Skeletal muscle tissue (tissue), 4 donors: ENCODE data around the gene CCDC68. TPM values are rescaled to one million over a fixed set of nuclear protein-coding genes. Genes with fewer than 3 reads are reported as not detected.

Source experiments
- H3K27ac ChIP-seq: one replicate; pipeline ENCODE4 v1.7.0; 2013; ENCODE audit warnings: mild to moderate bottlenecking, low read depth, low read length, inconsistent platforms
- H3K27me3 ChIP-seq, 3 donors: one replicate each; pipeline ENCODE4 v1.7.0; 2013; ENCODE audit warnings: low read length in 3 of 3; ENCODE audit not compliant: control insufficient read depth in 3 of 3, insufficient read depth in 3 of 3
- H3K36me3 ChIP-seq, 3 donors: one replicate each; pipeline ENCODE4 v1.7.0; 2013; ENCODE audit warnings: low read length in 3 of 3; ENCODE audit not compliant: control insufficient read depth in 3 of 3, insufficient read depth in 3 of 3
- H3K4me1 ChIP-seq, 3 donors: one replicate each; pipeline ENCODE4 v1.7.0; 2013; ENCODE audit warnings: low read length in 3 of 3, mild to moderate bottlenecking in 3 of 3; ENCODE audit not compliant: control insufficient read depth in 3 of 3, insufficient read depth in 3 of 3
- H3K4me3 ChIP-seq, 3 donors: one replicate each; pipeline ENCODE4 v1.7.0; 2013; ENCODE audit warnings: low read length in 3 of 3
- H3K9ac ChIP-seq, 3 donors: one replicate each; pipeline ENCODE4 v1.7.0; 2013; ENCODE audit warnings: low read length in 3 of 3, mild to moderate bottlenecking in 3 of 3, moderate library complexity in 2 of 3, low read depth in 1 of 3
- H3K9me3 ChIP-seq, 3 donors: one replicate each; pipeline ENCODE4 v1.7.0; 2013; ENCODE audit warnings: low read length in 3 of 3; ENCODE audit not compliant: control insufficient read depth in 3 of 3
- total RNA-seq: library from RNA; depleted of rRNA; stranded (reverse); fragments of >200 nt; gene quantifications from one replicate; pipeline ENCODE4 v1.2.3, GENCODE V29; 2014
- donor health status: Osteomylitis.

Gene CCDC68
- total RNA-seq, 1 donor from 2014 or later: 0.52 TPM

GRCh38 chr18:54928236-54928635 is 31.0 kb downstream of the CCDC68 start:
- no peaks in the 10 kb centered on the region for H3K27me3 ChIP-seq
- no peaks in the 10 kb centered on the region for H3K4me1 ChIP-seq
- H3K9me3 ChIP-seq: no peaks in the 10 kb centered on the region
- no peak overlapping the region for H3K27ac ChIP-seq
- no peak overlapping the region for H3K4me3 ChIP-seq
- no peak overlapping the region for H3K9ac ChIP-seq
- H3K36me3 ChIP-seq: no peaks in the 10 kb centered on the region

DNA sequence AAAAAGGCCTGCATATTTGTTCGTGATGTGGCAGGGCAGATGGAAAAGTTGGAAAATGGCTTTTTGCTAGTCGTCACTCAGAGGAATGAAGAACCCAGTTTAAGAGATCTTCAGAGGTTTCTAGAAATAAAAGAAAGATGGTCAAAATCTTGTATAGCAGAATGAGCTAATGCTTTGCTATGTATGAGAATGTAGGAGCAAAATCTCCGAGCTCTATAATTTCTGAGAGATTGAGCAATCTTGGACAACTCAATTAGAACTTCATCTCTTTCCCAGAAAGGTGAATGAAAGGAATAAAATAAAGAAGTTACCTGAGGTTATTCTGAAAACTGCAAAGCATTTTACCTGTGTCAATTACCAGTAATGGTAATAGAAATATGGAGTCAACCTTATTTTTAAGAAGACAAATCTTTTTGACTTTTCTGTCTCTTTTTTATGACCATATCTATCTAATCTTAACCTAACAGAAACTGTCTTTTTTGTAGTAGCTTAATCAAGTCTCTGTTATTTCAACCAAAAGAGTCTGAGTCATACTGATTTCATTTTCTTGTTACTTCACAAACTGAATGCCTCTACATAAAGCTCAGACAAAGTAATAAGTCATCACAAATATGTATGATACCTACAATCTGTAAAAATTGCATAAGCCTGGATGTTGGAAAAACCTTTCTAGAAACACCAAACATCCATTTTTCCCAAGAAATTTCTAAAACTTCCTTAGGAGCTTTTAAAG is 32.5 kb downstream of the CCDC68 start:
- no peaks in the 10 kb centered on the region for H3K36me3 ChIP-seq
- no peaks in the 10 kb centered on the region for H3K27me3 ChIP-seq
- H3K4me1 ChIP-seq: no peaks in the 10 kb centered on the region
- H3K9ac ChIP-seq: no peak overlapping the region
- no peak overlapping the region for H3K4me3 ChIP-seq
- H3K9me3 ChIP-seq: no peaks in the 10 kb centered on the region
- no peak overlapping the region for H3K27ac ChIP-seq

DNA sequence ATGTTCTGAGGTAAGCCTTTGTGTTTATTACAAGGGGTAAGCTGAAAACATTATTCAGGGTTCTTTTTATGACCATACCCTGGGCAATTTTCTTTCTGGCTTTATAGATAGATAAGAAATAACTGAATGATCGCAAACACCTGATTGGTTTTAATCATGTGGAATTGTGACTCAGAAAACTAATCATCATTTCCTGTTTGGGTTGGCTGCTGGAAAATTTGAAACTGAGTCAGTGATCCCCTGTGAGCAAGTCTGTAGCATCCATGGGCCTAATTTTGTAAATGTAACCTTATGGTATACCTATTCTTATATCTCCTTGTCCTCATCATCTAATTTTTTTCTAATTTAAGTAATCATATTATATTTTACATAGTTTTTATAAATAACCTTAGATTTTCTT is 34.3 kb downstream of the CCDC68 start:
- Histone ChIP-seq H3K9me3 (no peaks in the 10 kb centered on the region), H3K9ac (no peak overlapping the region), H3K36me3 (no peaks in the 10 kb centered on the region), H3K4me3 (no peak overlapping the region), H3K27ac (no peak overlapping the region), H3K4me1 (no peaks in the 10 kb centered on the region), H3K27me3 (no peaks in the 10 kb centered on the region)

DNA sequence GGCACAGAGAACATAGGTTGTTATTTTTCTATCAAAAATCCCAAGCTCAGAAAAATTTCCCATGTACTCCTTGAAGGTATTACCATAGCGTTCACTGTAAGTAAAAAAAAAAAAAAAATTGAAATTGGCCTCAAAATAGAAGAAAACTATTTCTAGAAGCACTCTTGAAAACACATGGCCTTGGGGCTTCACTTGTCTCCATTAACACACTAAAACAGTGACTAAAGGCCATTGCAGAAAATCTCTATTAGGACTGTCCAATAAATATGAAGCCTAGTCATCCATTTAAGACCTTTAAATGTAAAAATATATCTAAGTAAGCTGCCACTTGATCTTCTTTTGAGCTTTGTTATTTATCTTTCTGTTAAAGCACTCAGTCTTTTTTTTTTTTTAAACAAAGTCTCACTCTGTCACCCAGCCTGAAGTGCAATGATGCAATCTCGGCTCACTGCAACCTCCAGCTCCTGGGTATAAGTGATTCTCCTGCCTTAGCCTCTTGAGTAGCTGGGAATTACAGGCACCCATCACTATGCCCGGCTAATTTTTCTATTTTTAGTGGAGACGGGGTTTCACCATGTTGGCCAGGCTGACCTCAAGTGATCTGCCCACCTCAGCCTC is 35.8 kb downstream of the CCDC68 start:
- no peaks in the 10 kb centered on the region for H3K27me3 ChIP-seq
- H3K9ac ChIP-seq: no peak overlapping the region
- H3K36me3 ChIP-seq: no peaks in the 10 kb centered on the region
- no peaks in the 10 kb centered on the region for H3K9me3 ChIP-seq
- H3K27ac ChIP-seq: no peak overlapping the region
- no peak overlapping the region for H3K4me3 ChIP-seq
- H3K4me1 ChIP-seq: no peaks in the 10 kb centered on the region

DNA sequence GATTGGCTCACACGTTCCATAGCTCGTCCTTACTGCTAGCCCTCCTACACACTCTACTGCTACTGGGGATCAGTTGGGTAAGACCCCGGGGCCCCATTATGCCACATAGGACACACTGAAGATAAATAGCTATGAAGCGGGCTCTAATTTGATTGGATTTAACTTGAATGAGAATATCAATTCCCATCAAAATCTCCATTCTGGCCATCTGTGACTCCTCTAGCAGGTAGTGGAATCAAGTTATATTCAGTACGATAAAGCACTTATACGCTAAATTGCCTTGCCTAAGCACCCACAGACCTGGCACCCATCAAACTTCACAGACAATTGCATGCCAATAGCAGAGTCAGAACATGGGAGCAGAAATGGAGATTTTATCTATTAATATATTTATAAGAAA is 39.8 kb downstream of the CCDC68 start:
- Histone ChIP-seq H3K4me3 (no peak overlapping the region), H3K4me1 (no peaks in the 10 kb centered on the region), H3K27me3 (no peaks in the 10 kb centered on the region), H3K27ac (no peak overlapping the region), H3K9ac (no peak overlapping the region), H3K9me3 (no peaks in the 10 kb centered on the region), H3K36me3 (no peaks in the 10 kb centered on the region)

DNA sequence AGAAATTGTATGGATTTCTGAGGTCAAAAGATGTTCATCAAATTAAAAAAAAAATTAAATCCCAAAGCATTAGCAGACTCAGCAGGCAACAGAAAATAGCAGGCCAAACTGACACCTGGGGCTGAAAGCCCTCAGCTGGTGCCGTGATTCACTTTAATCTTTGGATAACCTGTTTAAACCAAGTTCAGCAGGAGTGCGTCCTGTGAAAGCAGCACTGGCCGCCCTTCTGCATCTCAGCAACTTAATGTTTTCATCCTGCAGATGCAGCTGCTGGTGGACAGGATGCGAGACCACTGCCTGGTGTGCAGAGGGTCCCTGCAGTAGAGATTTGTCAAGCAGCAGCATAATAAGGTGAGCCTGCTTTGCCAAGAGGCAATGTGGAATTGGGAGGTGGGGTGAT is 41.2 kb downstream of the CCDC68 start:
- Histone ChIP-seq H3K27me3 (no peaks in the 10 kb centered on the region), H3K9ac (no peak overlapping the region), H3K27ac (no peak overlapping the region), H3K36me3 (no peaks in the 10 kb centered on the region), H3K4me3 (no peak overlapping the region), H3K4me1 (no peaks in the 10 kb centered on the region), H3K9me3 (no peaks in the 10 kb centered on the region)

- H3K4me1 ChIP-seq: no peaks in the 10 kb centered on the region
- no peak overlapping the region for H3K9ac ChIP-seq
- no peak overlapping the region for H3K4me3 ChIP-seq
- H3K36me3 ChIP-seq: no peaks in the 10 kb centered on the region
- no peak overlapping the region for H3K27ac ChIP-seq
- no peaks in the 10 kb centered on the region for H3K9me3 ChIP-seq
- H3K27me3 ChIP-seq: no peaks in the 10 kb centered on the region
Measured at GRCh38 chr18:54916507-54916906, 42.8 kb downstream of the CCDC68 start.

- no peaks in the 10 kb centered on the region for H3K27me3 ChIP-seq
- no peak overlapping the region for H3K27ac ChIP-seq
- no peak overlapping the region for H3K9ac ChIP-seq
- H3K9me3 ChIP-seq: no peaks in the 10 kb centered on the region
- no peaks in the 10 kb centered on the region for H3K4me1 ChIP-seq
- no peak overlapping the region for H3K4me3 ChIP-seq
- no peaks in the 10 kb centered on the region for H3K36me3 ChIP-seq
Measured at GRCh38 chr18:54914816-54915215, 44.4 kb downstream of the CCDC68 start.

- no peaks in the 10 kb centered on the region for H3K9me3 ChIP-seq
Measured at GRCh38 chr18:54911551-54911950, 47.7 kb downstream of the CCDC68 start.

DNA sequence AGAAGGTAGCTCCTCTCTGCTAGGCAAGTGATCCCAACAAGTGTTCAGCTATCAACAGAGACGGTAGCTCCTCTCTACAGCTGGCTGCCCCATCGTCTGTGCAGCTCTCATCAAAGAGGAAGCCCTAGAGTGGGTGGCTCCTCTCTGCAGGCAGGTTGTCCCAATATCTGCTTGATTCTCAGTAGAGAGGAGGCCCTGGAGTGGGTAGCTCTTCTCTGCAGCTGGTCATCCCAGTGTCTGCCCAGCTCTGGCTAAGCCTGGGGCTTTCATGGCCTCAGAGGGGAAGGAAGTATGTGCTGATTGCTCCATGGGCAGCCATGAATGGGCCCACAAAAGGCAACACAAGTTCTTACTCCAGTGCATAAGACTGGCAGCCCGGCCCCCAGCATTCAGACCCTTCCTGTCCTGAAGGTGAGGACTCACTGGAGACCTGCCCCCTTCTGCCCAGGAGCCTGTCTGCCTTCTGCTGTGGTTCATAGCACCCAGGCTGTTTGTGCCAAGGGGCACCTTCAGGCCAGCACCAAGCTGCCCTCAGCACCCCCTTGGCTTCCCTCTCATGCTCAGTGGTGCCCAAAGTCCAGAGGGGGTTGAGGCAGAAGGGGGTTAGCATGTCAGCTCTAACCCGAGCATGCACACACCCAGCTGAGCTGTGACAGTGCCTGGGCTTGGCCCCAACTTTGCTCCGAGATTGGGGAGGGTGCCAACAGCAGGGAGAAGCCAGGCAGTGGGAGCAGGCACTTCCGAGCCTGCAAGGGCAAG is 48.9 kb downstream of the CCDC68 start:
- H3K36me3 ChIP-seq: no peaks in the 10 kb centered on the region
- no peaks in the 10 kb centered on the region for H3K4me1 ChIP-seq
- no peaks in the 10 kb centered on the region for H3K9me3 ChIP-seq
- no peaks in the 10 kb centered on the region for H3K27me3 ChIP-seq
- no peak overlapping the region for H3K27ac ChIP-seq
- H3K4me3 ChIP-seq: no peak overlapping the region
- H3K9ac ChIP-seq: no peak overlapping the region

More at GRCh38 chr18:54911551-54911950, 47.7 kb downstream of the CCDC68 start:
- Histone ChIP-seq H3K36me3 (no peaks in the 10 kb centered on the region), H3K4me3 (no peak overlapping the region), H3K9ac (no peak overlapping the region), H3K27ac (no peak overlapping the region), H3K4me1 (no peaks in the 10 kb centered on the region), H3K27me3 (no peaks in the 10 kb centered on the region)
